A549 (cell line): Measurements from ENCODE around the gene MAP3K4.

ENCODE experiments used
- CTCF ChIP-seq: fragments of >200 bp; sonication (Bioruptor Twin); formaldehyde crosslinking; IDR thresholded peaks from 3 replicates; pipeline ENCODE4 v1.5.1; 2016
- HMGXB4 ChIP-seq: fragments of 250-450 bp; sonication (Bioruptor Pico); IDR thresholded peaks from 2 replicates; pipeline ENCODE4 v1.5.0; 2021; ENCODE audit warnings: mild to moderate bottlenecking, moderate library complexity, borderline replicate concordance
- JUNB ChIP-seq: fragments of >200 bp; sonication (Bioruptor Twin); formaldehyde crosslinking; IDR thresholded peaks from 2 replicates; pipeline ENCODE4 v1.6.1; 2016
- RAD21 ChIP-seq, 2 experiments: fragments of >200 bp in 1 of 2; sonication (Bioruptor Twin) in 1 of 2; formaldehyde crosslinking in 1 of 2; IDR thresholded peaks in 1 of 2; conservative IDR thresholded peaks in 1 of 2; 2 replicates in 1 of 2; 3 replicates in 1 of 2; pipeline ENCODE4 v1.6.1; 2012 to 2018; ENCODE audit warnings: inconsistent platforms in 1 of 2
- RCOR1 ChIP-seq: fragments of 150-350 bp; IDR thresholded peaks from 2 replicates; pipeline ENCODE4 v1.6.1; 2014; ENCODE audit warnings: antibody characterized with exemption, low read length, low read depth

DNA sequence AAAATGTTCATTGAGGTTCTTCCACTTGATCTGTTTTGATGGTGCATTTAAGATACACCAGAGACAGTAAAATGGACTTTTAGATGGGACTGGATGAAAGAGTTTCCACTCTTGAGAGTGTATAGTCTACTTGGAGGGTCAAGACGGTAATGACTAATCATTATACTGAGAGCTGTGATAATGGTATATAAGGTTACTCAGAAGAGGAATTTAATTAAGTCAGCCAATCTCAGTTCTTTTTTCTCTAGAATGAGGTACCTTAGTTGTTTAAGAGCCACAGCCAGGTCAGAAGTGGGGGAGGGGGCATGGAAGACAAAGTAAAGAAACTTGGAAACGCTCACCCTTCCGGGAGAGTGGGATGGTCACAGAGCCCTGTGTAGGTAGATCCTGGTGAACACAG, 123.9 kb downstream of the MAP3K4 start:
- TF ChIP-seq CTCF (no peak), RAD21 (conservative IDR thresholded peaks at IDR 0.05 in 1 of 2, IDR thresholded peaks at IDR 0.05 in 1 of 2) (no peak), RCOR1 (no peak), HMGXB4 (CRISPR knock-in tag) (no peak), JUNB (no peak)
